Neural progenitor cell (in vitro differentiated cells): ENCODE data around the gene PTPRK.

ENCODE experiments used
- EZH2 ChIP-seq: fragments of 200-600 bp; sonication (generic); IDR thresholded peaks from 2 replicates; pipeline ENCODE4 v1.6.1; 2017; ENCODE audit warnings: antibody characterized with exemption, mild to moderate bottlenecking, moderate library complexity
- EZH2phosphoT487 ChIP-seq: fragments of 200-600 bp; sonication (generic); IDR thresholded peaks from 2 replicates; pipeline ENCODE4 v1.6.1; 2017; ENCODE audit warnings: antibody characterized with exemption
- TF ChIP-seq, protein P1 (sequence below): fragments of 200-600 bp; sonication (generic); IDR thresholded peaks from 2 replicates; pipeline ENCODE4 v1.5.1; 2017; ENCODE audit warnings: antibody characterized with exemption, mild to moderate bottlenecking

- TF ChIP-seq, protein P1, sequence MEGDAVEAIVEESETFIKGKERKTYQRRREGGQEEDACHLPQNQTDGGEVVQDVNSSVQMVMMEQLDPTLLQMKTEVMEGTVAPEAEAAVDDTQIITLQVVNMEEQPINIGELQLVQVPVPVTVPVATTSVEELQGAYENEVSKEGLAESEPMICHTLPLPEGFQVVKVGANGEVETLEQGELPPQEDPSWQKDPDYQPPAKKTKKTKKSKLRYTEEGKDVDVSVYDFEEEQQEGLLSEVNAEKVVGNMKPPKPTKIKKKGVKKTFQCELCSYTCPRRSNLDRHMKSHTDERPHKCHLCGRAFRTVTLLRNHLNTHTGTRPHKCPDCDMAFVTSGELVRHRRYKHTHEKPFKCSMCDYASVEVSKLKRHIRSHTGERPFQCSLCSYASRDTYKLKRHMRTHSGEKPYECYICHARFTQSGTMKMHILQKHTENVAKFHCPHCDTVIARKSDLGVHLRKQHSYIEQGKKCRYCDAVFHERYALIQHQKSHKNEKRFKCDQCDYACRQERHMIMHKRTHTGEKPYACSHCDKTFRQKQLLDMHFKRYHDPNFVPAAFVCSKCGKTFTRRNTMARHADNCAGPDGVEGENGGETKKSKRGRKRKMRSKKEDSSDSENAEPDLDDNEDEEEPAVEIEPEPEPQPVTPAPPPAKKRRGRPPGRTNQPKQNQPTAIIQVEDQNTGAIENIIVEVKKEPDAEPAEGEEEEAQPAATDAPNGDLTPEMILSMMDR, result no peak
- no peak for TF ChIP-seq EZH2
- no peak for TF ChIP-seq EZH2phosphoT487
Observed at GRCh38 chr6:128275681-128276080, 244.7 kb downstream of the PTPRK start.
